Astrocyte of the spinal cord (primary cell): ENCODE measurements around the gene SMIM14.
"Not testable (repeated sequence)": the region's sequence is repeated elsewhere in the genome, so short reads cannot be mapped to it uniquely, and the experiment has no call there.

Experiments
- DNase-seq: peaks from one replicate; pipeline ENCODE4 v3.0.0; 2011; ENCODE audit warnings: low read depth, low spot score
- H3K4me3 ChIP-seq: 2 replicates; pipeline ENCODE4 v1.5.1; 2011; ENCODE audit warnings: low read depth, mild to moderate bottlenecking, low read length, moderate library complexity
- CTCF ChIP-seq: IDR thresholded peaks from 2 replicates; pipeline ENCODE4 v1.5.1; 2012; ENCODE audit warnings: low read depth, mild to moderate bottlenecking, low read length, inconsistent platforms
- in situ Hi-C: cut with HindIII; loops from 2 replicates; pipeline ENCODE4 v1.10.0; 2017; ENCODE audit warnings: low sequenced_read_pairs

SMIM14 gene

GRCh38 chr4:39543034-39543433 lies 95.6 kb downstream of the SMIM14 start:
- in situ Hi-C loops, result no loop called here
- H3K4me3 ChIP-seq, result no peak overlapping the region
- no peak for DNase-seq
- TF ChIP-seq CTCF, result no peak

GRCh38 chr4:39542611-39543012 lies 96.1 kb downstream of the SMIM14 start:
- TF ChIP-seq CTCF, result no peak
- in situ Hi-C loops, result no loop called here
- no peak for DNase-seq
- no peak overlapping the region for H3K4me3 ChIP-seq

GRCh38 chr4:39541987-39542610 lies 96.6 kb downstream of the SMIM14 start:
- TF ChIP-seq CTCF, result no peak
- in situ Hi-C loops, result no loop called here
- DNase-seq, result no peak
- no peak overlapping the region for H3K4me3 ChIP-seq

DNA sequence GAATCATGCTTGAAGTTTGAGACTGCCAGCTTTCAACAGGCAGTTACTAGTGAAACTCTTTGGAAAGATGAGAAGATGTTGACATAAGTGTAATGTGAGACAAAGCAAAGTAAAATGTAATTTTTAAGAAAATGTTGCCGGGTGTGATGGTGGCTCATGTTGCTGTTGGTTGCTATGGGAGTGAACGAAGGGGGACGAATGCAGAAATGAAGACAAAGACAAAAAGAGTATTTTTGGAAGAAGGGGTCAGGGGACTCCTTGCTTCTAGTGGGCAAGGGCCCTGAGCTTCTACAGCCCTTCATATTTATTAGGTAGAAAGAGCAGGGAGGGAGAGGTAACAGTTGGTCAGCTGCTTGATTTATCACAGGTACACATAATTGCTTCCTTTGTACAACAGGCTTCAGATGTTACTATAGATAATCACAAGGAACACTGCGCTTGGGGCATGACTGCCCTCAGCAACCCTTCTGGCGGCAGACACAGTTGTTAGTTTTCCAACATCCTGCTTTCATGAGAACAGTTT lies 99.5 kb downstream of the SMIM14 start:
- in situ Hi-C loops, result no loop called here
- H3K4me3 ChIP-seq, result no peak overlapping the region
- DNase-seq, result peak; percentile 66
- TF ChIP-seq CTCF, result no peak

DNA sequence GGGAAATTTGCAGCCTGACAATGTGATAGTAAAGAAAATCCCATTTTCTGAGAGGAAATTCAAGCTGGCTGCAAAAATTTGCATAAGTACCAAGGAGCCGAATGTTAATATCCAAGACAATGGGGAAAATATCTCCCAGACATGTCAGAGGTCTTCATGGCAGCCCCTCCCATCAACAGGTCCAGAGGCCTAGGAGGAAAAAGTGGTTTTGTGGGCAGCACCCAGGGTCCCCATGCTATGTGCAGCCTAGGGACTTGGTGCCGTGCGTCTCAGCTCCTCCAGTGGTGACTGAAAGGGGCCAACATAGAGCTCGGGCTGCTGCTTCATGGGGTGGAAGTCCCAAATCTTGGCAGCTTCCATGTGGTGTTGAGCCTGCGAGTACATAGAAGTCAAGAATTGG lies 105.1 kb downstream of the SMIM14 start:
- H3K4me3 ChIP-seq, result no peak overlapping the region
- no peak for TF ChIP-seq CTCF
- in situ Hi-C loops, result no loop called here
- DNase-seq, result no peak

DNA sequence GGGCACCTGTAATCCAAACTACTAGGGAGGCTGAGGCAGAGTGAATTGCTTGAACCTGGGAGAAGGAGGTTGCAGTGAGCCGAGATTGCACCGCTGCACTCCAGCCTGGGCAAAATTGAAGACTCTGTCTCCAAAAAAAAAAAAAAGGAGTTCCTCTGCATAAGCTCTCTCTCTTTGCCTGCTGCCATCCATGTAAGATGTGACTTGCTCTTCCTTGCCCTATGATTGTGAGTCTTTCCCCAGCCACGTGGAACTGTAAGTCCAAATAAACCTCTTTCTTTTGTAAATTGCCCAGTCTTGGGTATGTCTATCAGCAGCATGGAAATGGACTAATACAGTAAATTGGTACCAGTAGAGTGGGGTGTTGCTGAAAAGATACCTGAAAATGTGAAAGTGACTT lies 106.4 kb downstream of the SMIM14 start:
- H3K4me3 ChIP-seq, in situ Hi-C loops, DNase-seq: not testable (repeated sequence)

GRCh38 chr4:39530682-39531081 lies 108.0 kb downstream of the SMIM14 start:
- in situ Hi-C loops, result no loop called here
- no peak overlapping the region for H3K4me3 ChIP-seq
- no peak for DNase-seq
- TF ChIP-seq CTCF, result no peak
